Nephron progenitor cell (in vitro differentiated cells): Measurements from ENCODE around the gene FZD10.

Source experiments
- DNase-seq: peaks from one replicate; pipeline ENCODE4 v3.0.0; 2021
- H3K27ac Mint-ChIP-seq: 2 replicates; pipeline ENCODE4 v1.8.0; 2021; ENCODE audit warnings: mild to moderate bottlenecking, moderate library complexity, mixed read lengths
- H3K27me3 Mint-ChIP-seq: 2 replicates; pipeline ENCODE4 v1.8.0; 2021; ENCODE audit warnings: mild to moderate bottlenecking, low read depth, mixed read lengths; ENCODE audit not compliant: poor library complexity
- H3K36me3 Mint-ChIP-seq: 2 replicates; pipeline ENCODE4 v1.8.0; 2021; ENCODE audit warnings: low read depth, mixed read lengths
- H3K4me1 Mint-ChIP-seq: 2 replicates; pipeline ENCODE4 v1.8.0; 2021; ENCODE audit warnings: mixed read lengths
- H3K4me3 Mint-ChIP-seq: 2 replicates; pipeline ENCODE4 v1.8.0; 2021; ENCODE audit warnings: mild to moderate bottlenecking, moderate library complexity, mixed read lengths
- H3K9me3 Mint-ChIP-seq: 2 replicates; pipeline ENCODE4 v1.8.0; 2021; ENCODE audit warnings: mild to moderate bottlenecking, moderate library complexity, mixed read lengths
- TF ChIP-seq, protein P1 (sequence below): fragments of 200-600 bp; sonication (generic); IDR thresholded peaks from 2 replicates; pipeline ENCODE4 v1.5.0; 2021; ENCODE audit warnings: antibody characterized with exemption

The FZD10 gene

DNA sequence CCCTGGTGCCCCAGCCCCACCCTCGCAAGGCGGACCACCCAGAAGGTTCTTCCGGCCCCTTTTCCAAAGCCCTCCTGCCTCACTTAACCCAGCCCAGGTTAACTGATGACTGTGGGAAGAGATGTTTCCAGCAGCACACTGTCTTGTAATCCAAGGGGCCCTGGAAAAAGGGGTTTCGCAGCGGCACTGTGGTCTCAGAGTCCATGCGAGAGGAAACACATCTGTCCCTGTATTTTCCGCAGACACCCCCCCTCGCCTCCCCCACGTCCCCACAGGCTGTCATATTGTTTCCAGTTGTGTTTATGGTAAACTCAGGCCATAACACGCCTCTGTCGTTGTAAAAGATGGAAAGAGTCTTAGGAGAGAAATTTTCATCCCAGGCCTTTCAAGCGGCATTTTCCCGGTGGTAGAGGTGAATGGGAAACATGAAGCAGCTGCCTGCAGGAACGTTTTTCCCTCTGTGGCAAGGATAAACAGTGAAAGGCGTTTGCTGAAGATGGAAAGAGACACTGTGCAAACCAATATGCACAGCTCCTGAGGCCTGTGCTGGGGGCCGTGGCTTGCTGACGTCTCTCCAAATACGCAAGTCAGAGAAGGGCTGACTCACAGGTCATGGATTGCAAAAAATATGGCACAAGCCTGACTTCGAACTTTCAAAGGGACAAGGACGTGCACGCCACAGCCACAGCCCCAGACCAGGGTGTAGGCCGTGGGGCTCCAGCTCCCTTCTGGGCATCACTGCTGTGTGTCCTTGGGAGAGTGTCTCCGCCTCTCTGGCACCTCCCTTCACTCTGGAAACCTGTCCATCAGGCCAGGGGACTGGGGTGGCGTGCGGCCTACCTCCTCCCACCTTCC is 22.5 kb upstream of the FZD10 start:
- Mint-ChIP-seq H3K9me3 (no peaks in the 10 kb centered on the region), H3K27me3 (peaks cover 38% of the 10 kb centered on the region), H3K4me3 (no peak overlapping the region), H3K27ac (no peak overlapping the region), H3K36me3 (no peaks in the 10 kb centered on the region), H3K4me1 (peaks cover 76% of the 10 kb centered on the region)
- TF ChIP-seq, protein P1, sequence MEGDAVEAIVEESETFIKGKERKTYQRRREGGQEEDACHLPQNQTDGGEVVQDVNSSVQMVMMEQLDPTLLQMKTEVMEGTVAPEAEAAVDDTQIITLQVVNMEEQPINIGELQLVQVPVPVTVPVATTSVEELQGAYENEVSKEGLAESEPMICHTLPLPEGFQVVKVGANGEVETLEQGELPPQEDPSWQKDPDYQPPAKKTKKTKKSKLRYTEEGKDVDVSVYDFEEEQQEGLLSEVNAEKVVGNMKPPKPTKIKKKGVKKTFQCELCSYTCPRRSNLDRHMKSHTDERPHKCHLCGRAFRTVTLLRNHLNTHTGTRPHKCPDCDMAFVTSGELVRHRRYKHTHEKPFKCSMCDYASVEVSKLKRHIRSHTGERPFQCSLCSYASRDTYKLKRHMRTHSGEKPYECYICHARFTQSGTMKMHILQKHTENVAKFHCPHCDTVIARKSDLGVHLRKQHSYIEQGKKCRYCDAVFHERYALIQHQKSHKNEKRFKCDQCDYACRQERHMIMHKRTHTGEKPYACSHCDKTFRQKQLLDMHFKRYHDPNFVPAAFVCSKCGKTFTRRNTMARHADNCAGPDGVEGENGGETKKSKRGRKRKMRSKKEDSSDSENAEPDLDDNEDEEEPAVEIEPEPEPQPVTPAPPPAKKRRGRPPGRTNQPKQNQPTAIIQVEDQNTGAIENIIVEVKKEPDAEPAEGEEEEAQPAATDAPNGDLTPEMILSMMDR = no peak
- no peak for DNase-seq

DNA sequence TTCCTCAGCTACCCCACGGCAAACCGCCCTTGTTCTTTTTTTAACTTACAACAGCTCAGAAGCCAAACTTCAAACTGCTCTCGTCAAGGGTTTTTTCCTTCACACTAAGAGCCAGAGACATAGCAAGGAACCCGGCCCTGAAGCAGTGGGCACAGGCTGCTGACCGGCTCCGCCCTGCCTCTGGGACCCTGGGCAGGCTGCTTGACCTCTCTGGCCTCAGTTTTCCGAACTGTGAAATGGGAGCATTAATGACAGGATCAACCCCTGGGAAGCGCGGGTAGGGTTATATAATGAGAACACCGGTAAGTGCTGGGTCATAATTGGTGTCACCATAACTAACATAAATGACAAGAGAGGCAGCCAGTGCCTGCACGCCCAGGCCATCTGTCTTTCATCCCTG is 21.2 kb upstream of the FZD10 start:
- peaks cover 71% of the 10 kb centered on the region for H3K4me1 Mint-ChIP-seq
- TF ChIP-seq, protein P1 = no peak

DNA sequence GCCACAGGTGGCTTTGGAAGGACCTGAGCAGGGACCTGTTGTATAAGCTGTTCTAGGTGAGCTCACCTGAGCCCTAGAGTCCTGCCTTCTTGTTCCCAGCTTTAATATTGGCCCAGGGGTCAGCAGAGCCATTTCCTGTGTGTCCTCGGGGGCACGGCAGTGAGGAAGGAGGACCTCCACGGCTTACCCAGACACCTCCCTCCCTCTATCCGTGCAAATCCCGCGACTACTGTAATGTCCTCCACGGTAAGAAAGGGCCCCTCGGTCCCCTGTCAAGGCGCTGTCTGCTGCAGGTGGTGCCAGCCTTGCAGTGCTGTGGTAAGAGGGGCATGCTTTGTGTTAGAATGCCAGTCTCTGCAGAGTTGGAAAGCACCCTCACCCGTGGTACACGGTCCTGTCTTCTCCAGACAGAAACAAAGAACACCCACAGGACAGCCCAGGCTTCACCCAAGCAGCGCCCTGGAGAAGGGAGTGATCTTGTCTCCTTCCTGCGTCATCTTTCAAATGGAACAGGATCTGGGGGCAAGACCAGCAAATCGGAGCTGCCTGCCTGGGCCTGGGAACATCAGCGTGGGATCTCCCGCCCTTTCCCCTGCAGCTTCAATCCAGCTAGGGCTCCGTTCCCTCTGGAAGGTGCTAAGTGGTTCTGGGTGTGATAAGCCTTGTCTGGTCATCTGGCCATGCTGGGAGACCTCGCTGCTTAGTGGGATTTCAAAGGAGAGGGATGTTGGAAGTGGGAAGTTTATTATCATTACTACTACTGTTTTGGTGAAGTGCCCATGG is 20.2 kb upstream of the FZD10 start:
- Mint-ChIP-seq H3K36me3 (no peaks in the 10 kb centered on the region), H3K4me1 (peaks cover 63% of the 10 kb centered on the region), H3K9me3 (no peaks in the 10 kb centered on the region), H3K27ac (no peak overlapping the region), H3K4me3 (no peak overlapping the region), H3K27me3 (peaks cover 41% of the 10 kb centered on the region)
- TF ChIP-seq, protein P1 = no peak
- DNase-seq = no peak

More for the DNA sequence above, 21.2 kb upstream of the FZD10 start:
- no peak for DNase-seq
- peaks cover 45% of the 10 kb centered on the region for H3K27me3 Mint-ChIP-seq
- H3K4me3 Mint-ChIP-seq = no peak overlapping the region
- H3K27ac Mint-ChIP-seq = no peak overlapping the region
- no peaks in the 10 kb centered on the region for H3K9me3 Mint-ChIP-seq
- H3K36me3 Mint-ChIP-seq = no peaks in the 10 kb centered on the region

DNA sequence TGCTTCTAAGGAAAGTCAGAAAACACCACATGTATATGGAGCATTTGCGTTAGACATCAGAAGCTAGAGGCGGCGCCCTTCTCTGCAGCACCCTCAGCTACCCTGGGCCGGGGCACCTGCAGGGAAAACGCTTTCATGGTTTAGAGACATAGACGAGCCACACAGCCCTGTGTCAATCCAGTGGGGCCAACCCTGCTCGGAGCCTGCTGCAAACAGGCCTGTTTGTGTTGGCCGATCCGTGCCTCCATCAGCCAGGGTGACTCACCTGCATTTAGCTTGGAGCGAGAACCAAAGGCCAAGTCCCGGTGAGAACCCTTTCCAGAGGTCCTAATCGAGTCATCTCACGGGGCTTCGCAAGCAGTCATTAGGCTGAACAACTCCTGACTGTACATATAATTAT is 19.5 kb upstream of the FZD10 start:
- Mint-ChIP-seq H3K27me3 (peaks cover 37% of the 10 kb centered on the region), H3K4me3 (no peak overlapping the region), H3K36me3 (no peaks in the 10 kb centered on the region), H3K27ac (no peak overlapping the region), H3K4me1 (peaks cover 57% of the 10 kb centered on the region), H3K9me3 (no peaks in the 10 kb centered on the region)
- DNase-seq = no peak
- TF ChIP-seq, protein P1 = no peak

DNA sequence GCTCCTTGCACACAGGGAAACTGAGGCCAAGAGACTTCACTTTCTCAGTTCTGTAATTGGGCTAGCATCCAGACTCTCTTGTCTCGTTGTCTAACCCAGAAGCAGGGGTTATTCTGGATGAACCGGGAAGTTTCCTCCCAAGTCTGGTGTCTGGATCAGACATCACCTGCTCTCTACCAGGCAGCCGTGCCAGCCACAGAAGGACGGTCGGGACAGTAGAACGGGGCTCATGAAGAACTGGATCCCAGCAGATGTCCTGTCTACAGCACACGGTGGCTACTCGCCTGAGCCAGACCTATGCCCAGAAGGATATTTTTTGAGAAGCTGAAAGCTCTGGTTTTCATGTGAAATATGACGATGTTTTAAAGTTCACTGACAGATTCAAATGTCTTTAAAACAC is 19.1 kb upstream of the FZD10 start:
- H3K9me3 Mint-ChIP-seq = no peaks in the 10 kb centered on the region
- peaks cover 35% of the 10 kb centered on the region for H3K27me3 Mint-ChIP-seq
- H3K36me3 Mint-ChIP-seq = no peaks in the 10 kb centered on the region
- no peak for DNase-seq
- peaks cover 54% of the 10 kb centered on the region for H3K4me1 Mint-ChIP-seq
- H3K27ac Mint-ChIP-seq = no peak overlapping the region
- H3K4me3 Mint-ChIP-seq = no peak overlapping the region
- TF ChIP-seq, protein P1 = no peak
